HS-5 (cell line): ENCODE measurements around the gene SLC43A2.
"Not testable (repeated sequence)": the region's sequence is repeated elsewhere in the genome, so short reads cannot be mapped to it uniquely, and the experiment has no call there.

Experiments
- DNase-seq: peaks from one replicate; pipeline ENCODE4 v3.0.0-alpha.2; 2012; ENCODE audit warnings: low read depth

SLC43A2 gene

DNA sequence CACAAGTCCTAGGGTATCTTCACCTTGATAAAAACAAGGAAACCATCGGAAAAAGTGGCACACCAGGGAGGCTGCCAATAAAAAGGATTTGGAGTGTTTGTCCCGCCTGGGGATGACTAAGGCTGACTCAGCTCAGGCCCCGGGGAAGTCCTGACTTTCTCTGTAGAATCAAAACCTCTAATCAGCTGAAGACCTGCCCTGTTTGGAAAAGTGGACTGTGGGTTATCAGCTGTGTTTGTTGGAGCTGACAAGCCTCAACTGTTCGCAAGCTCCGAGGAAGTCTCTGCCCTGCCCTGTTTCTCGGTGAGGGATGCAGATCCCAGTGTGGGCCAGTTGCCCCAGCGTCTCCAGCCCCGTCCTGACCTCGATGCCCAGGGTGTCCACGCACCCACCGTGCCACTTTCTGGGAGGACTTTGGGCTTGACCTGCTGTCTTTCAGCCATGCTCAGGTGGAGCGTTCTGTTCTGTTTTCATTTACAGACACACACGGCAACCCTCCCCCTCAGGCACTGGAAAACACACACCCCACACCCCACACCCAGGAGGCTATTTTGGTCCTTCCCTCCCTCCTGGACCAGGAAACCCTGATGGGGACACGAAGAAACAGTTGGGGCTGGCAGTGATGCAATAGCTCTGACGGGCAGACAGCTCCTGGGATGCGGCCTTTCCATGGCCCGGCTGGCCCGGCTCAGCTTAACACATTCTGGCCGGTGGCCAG, 38.4 kb downstream of the SLC43A2 start:
- peak; percentile 74 for DNase-seq

DNA sequence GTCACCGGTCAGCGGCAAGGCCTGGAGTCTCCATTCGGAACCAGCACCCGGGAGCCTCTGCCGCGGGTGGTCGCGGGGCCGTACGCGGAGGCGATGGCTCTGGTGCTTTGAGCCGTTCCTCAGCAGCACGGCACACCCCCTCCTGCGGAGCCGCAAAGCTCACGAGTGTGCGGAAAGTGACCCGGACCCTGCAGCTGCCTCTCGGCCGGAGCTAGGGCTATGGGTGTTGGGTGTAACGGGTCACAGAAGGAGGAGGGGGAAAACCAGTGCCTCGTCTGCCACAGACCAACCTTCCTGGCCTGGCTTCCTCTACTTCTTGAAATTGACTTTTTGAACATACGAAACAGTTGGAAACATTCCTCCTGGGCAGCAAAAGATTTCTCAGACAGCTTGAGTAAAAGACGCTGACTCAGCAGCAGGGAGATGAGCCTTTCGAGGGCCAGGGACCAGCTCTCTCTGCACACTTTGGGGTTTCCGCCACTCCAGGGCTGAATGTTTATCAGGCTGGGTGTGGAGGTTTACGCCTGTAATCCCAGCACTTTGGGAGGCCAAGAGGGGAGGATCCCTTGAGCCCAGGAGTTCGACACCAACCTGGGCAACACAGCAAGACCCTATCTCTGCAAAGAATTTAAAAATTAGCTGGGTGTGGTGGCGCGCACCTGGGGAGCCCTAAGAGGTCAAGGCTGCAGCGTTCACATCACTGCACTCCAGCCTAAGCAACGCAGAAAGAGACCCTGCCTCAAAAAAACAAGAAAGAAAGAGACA, 39.6 kb downstream of the SLC43A2 start:
- DNase-seq = no peak

DNA sequence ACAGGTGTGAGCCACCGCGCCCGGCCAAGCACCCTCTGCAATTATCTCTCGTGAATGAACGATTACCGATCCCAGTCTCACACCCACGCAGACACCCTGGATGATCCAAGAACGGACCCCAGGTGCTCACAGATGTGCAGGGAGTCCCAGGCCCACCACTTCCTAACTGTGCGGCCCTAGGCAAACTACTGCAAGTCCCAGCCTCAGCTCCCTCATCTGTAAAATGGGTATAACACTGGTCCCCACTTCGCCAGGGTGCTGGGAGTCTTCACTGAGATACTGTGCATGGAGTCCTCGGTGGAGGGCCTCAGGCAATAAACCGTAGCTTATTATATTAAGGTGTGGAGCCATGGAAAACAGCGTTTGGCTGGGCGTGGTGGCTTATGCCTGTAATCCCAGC, 44.5 kb downstream of the SLC43A2 start:
- no peak for DNase-seq

- DNase-seq = no peak
Measured at GRCh38 chr17:1583556-1583955, 45.1 kb downstream of the SLC43A2 start.

GRCh38 chr17:1582374-1582773, 46.3 kb downstream of the SLC43A2 start:
- DNase-seq = no peak

GRCh38 chr17:1580979-1581676, 47.5 kb downstream of the SLC43A2 start:
- no peak for DNase-seq

DNA sequence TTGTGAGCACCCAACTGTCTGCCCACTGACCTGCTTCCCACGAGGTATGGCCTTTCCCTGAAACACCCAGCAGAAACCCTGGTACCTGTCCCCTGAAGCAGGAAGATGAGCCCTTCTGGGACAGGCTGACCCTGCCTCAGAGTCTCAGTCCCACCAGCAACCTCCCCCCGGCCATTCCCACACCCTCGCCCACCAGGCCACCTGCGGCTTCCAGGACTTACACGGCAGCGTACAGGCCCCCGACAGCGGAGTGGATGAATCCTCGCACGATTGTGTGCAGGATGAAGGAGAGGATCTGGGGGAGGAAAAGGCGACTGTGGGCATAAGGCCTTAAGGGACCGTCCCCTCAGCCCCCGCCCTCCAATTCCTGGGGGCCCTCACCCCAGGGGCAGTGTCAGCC, 50.6 kb downstream of the SLC43A2 start:
- no peak for DNase-seq

GRCh38 chr17:1577583-1578013, 51.0 kb downstream of the SLC43A2 start:
- DNase-seq = no peak

DNA sequence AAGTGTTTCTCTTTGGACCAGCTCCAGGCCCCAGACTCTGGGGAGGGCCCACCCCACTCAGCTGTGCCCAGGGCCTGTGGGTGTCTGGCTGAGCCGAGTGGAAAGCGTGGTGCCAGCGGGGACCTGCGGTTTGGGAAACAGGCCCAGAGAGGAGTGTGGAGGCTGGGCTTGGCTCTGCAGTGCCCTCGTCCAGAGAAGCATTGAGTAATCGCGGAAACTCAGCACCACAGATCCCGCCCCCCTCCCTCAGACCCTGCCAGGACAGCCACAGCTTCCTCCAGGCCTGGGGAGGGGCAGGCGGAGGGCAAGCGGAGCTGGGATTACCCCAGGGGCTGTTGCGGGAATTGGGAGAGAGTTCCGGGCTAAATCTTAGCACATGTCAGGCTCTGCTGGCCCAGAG, 51.5 kb downstream of the SLC43A2 start:
- DNase-seq = peak; percentile 49

DNA sequence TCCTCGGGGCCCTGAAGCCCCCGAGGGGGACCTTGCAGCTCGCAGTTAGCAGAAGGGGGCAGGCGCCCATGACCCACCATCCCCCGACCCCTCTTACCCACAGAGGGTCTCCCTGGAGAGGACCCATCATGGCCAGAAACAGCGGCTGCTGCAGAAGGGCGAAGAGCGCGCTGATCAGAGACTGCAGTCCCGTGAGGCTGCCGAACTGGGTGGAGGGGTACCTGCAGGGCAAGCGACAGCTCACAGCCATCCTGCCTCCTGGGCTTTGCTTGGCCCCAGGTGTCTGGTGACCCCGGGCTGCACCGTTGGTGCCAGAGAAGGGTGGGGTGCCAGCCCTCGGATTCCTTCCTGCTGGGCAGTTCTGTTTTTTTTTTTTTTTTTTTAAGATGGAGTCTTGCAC, 52.1 kb downstream of the SLC43A2 start:
- DNase-seq = no peak

GRCh38 chr17:1574697-1575471, 53.8 kb downstream of the SLC43A2 start:
- DNase-seq = no peak

- no peak for DNase-seq
Measured at GRCh38 chr17:1573932-1574696, 54.5 kb downstream of the SLC43A2 start.

DNA sequence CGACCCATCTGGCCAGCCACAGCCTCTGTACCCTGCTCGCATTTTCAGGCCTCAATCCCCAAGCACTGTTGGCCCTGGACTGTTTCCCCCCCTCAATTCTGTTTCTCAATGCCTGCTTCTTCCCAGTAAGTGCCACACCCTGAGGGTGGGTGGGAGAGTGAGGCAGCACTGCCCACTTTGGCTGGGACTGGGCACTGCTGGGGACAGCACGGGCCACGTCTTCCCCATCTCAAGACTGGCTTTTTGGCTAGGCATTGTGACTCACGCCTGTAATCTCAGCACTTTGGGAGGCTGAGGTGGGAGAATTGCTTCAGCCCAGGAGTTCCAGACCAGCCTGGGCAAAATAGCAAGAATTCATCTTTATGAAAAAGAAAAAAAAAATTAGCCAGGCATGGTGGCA, 56.0 kb downstream of the SLC43A2 start:
- DNase-seq = not testable (repeated sequence)

- DNase-seq = no peak
Measured at GRCh38 chr17:1571341-1571704, 57.3 kb downstream of the SLC43A2 start.

DNA sequence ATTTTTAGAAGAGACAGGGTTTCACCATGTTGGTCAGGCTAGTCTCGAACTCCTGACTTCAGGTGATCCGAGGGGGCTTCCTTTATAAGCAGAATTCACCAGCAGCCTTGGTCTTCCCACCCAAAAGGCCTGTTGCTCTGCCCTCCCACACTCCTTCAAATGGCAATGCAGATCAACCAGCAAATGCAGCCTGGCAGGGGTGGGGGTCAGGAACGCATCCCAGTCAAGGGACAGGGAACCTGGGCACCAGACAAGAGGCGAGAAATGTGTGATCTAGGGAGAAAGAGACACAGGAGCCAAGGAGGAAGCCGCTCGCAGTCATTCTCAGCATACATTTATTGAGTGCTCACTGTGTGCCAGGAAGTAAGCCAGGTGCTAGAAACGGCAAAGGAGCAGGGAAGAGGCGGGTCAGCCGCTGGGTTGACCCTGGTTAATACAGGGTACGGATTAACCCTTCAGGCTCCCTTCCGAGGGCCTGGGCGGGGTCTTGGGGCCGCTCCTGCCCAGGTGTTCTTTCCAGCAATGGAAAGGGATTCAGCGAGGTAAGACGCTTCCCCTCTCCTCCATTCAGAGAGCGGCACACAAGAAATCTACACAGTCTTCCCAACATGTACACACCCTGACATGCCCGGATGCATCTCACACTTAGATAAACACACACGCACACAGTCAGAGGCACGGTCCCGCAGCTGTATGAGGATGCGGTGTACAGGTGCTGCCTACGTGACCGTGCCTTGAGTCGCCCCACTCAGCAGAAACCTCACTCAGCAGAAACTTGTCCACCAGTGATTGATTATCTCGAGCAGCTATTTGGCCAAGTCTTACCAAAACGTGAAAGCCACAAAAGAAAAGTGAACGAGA, 59.5 kb downstream of the SLC43A2 start:
- no peak for DNase-seq

GRCh38 chr17:1566505-1567199, 62.0 kb downstream of the SLC43A2 start:
- DNase-seq = no peak

GRCh38 chr17:1565877-1566276, 62.8 kb downstream of the SLC43A2 start:
- no peak for DNase-seq

DNA sequence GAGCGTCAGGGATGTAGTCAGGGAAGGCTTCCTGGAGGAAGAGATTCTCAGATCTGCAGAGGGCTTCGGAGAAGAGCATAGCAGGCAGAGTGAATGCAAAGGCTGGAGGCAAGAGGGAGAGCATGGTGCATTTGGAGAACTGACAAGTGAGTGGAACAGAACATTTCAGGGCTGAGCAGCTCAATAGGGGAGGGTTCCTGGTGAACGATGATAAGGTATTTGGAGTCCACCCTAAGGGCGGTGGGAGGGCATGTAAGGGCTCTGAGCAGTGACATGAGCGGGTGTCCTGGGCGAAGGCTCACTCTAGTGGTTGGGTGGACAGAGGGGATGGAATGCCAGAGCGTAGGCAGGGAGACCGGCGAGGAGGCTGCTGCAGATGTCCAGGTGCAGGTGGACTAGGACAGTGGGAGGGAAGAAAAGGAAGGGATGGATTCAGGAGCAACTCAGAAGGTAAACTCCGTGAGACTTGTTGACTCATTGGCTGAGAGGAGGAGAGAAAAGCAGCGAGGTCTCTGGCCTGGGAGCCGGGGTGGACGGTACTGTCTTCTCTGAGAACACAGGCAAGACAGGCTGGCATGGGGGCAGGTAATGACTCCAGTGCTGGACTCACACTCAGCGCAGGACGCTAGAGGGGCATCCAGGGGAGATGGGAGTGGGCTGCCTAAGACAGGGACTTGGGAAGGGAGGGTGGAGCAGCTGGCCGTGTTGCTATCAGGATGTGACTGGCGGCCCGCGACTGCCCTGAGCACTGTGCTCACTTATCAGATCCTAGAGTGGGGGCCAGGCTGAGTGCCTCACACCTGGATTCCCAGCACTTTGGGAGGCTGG, 64.6 kb downstream of the SLC43A2 start:
- DNase-seq = no peak

DNA sequence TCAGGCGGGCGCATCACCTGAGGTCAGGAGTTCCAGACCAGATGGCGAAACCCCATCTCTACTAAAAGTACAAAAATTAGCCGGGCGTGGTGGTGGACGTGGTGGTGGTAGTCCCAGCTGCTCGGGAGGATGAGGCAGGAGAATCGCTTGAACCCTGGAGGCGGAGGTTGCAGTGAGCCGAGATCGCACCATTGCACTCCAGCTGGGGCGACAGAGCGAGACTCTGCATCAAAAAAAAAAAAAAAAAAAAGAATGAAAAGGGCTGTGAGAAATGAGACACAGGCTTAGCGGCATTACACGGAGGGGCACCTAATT, 65.2 kb downstream of the SLC43A2 start:
- DNase-seq = not testable (repeated sequence)
